GM21825 (cell line): ENCODE measurements around the gene KCNIP4.

Experiments used
- ATAC-seq: cut with Tn5 transposase; IDR thresholded peaks from one replicate; pipeline ENCODE4 v1.9.1; 2021; ENCODE audit warnings: mild to moderate bottlenecking, moderate library complexity; ENCODE audit not compliant: unreplicated experiment

The KCNIP4 gene

DNA sequence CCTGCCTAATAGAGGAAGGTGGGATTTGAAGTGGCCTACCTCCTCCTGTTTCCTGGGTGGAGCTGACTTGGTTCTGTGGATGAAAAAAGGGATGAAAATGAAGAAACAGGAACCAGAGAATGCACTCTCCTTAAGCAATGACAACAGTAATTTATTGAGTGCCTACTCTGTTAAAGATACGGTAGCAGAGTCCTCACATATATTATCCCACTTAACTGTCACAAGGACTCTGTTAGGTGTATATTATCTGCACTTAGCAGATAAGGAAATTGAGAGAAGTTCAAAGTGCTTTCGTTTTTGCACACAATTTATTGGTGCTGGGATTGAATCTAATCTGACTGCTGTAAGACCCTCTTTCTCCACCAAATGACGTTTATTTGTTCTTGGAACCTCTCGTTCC lies 947.1 kb downstream of the KCNIP4 start:
- no peak for ATAC-seq

DNA sequence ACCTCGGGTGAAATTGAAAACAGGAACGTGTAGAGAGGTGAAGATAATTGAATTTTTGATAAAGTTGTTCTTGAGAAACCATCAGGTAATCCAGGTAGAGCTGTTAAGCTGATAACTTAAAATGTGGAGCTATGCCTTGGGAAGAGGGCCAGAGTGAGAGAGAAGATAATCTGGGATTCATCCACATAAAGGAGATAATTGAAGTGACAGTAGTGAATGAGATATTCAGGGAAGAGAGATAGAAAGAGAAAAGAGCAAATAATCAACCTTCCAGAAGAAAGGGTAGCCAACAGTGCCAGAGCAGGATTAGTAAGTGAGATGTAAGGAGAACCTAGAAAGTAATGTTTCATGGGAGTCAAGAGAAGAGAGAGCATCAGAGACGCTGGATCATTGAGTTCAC lies 950.7 kb downstream of the KCNIP4 start:
- no peak for ATAC-seq

DNA sequence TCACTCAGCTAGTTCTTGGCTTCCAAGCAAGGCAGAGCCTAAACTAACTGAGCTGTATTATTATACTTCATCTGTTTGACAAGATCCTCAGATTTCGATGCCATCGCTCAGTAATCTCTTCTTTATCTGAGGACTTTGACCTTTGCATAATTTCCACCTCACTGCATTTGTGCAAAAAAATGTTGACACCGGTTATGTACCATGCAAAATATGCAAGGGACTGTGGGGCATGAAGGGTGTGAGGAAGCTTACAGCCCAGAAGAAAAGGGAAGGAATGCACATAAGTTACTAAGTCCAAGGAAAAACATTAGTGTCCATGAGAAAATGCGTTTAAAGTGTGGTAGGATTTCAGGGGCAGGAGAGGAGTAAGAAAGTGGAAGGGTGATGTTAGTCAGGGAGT lies 953.0 kb downstream of the KCNIP4 start:
- ATAC-seq: no peak

DNA sequence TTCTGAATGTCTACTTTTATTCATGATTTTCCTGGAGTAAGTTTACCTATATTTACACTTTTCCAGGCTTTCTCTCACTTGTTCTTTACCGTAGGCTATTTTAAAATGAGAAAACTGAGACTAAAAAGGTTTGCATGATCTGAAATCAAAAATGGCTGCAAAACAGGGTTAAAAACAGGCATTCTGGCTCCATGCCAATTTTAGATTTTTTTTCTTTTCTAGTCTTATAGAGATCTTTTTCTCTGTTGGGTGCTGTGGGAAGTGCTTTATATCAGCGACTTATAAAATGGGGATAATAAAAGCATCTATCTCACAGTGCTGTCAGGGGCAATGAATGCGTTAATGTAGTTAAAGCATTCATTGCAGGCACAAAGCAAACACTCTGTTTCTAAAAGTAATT lies 953.6 kb downstream of the KCNIP4 start:
- no peak for ATAC-seq

DNA sequence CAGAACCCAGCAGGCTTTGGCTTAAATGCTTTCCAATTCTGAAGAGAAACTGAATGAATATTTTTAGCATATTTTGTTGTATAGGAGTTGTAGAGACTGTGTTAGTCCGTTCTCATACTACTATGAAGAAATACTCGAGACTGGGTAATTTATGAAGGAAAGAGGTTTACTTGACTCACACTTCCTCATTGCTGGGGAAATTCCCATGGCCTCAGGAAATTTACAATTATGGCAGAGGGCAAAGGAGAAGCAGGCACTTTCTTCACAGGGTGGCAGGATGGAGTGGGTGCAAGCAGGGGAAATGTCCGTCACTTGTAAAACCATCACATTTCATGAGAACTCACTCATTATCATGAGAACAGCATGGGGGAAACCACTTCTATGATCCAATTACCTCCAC lies 956.6 kb downstream of the KCNIP4 start:
- ATAC-seq: no peak

DNA sequence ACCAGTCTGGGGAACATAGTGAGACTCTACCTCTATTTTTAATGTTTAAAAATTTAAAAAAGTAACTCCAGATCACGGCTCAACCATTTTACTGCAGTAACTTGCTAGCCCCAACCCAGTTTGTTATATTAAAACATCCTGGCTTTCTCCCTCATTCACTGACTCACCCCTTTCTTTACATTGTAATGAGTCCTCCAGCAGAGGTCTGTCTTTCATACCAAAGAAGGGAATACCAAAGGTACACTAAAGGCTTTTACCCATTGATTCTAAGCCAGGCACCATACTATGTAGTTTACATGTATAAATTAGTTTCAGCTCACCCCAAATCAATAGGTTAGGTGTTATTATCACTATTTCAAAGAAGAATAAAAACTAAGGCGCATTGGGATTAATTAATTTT lies 961.4 kb downstream of the KCNIP4 start:
- ATAC-seq: no peak

DNA sequence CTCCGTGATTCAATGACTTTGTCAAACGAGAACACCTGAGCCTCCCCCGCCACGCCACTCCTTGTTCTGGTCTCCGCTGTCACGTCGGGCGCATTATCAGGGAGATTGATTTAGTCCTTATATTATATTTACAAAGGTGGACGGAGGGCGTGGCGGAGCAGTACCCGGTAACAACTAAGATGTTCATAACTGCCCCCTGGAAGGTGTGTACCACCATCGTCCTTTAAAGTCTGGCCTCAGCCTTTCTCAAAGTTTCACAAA lies 964.1 kb downstream of the KCNIP4 start:
- ATAC-seq: no peak

DNA sequence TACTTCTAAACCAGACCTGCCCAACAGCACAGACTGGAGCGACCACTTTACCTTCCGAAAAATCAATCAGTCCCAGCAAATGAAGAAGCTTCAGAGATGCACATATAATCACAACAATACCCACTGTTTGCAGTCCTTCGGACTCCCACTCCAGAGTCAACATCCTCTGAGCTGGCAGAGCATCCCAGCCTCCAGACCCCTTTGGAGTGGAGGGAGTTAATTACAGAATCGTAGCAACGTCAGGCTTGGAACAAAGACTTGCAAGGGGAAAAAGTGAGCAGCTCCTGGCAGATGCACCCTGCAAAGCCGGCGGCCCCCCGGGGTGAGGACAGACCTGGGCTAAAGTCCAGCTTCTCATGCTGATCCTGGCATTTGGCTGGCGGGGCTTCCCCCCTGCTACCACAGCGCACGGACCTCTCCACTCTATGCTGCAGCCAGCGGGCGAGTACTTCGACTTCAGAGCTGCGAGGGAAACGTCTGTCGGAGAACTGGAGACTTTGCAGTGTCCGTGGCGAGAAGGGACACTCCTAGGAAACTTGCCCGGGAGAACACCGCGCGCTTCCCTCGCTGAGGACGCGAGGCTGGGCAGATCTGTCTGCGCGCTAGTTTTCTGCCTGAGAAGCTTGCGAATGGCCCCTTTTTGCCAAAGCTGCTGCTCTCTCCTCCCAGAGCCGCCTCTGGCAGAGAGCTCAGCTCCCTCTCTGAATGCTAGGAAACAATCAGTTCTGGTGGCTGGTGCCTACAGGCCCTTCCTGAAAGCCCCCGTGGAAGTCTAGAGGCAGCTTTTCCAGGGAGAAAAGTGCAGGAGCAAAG lies 964.6 kb downstream of the KCNIP4 start:
- ATAC-seq: no peak

DNA sequence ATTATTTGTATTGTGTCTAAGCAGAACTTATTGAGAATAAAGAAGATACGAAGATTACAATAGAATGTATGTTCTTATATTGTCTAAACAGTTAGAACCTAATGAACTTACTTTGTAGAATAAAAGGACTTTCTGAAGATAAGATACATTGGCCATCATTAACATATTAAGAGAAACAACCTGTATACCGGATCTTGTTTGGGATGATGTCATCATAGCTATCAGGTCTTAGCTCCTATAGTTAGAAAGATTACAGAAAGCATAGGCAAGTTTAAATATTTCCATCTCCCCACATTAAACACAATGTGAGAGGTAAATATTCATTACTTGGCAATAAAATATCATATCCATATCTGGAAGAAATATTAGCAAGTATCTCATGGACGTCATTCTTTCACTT lies 966.0 kb downstream of the KCNIP4 start:
- no peak for ATAC-seq

DNA sequence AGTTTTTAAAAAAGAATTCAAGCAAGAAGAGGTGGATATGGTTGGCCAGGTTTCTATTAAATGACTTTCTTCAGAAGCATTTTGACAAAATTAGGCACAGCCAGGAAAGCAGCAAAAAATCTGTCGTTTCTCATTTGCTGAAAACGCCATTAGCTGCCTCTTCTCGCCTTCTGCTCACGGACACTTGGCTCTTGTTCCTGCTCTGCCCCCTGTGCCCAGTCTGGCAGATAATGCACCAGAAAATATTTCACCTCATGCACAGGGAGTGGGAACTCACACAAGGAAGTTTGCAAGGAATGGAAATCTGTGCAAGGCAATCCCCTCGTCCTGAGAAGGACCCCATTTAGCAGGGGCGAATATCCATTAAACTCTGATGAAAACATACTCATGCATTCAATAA lies 988.3 kb downstream of the KCNIP4 start:
- ATAC-seq: no peak

DNA sequence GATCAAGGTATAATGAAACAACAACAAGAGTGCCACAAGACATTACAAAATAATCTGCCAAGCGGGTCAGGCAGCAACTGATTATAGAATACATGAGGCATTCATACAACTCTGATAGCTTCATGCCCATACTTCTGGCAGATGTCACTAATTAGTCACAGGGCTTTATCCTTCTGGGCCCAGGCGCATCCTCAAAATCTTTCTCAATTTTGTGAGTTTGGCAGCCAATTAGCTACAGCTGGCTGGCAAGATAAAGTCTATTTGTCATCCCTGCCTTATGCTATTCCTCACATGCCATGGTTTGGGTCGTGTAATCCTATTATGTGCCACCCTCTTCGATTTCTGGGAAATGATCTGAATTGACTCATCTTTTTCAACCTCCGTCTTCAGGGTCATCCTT lies 994.0 kb downstream of the KCNIP4 start:
- no peak for ATAC-seq

DNA sequence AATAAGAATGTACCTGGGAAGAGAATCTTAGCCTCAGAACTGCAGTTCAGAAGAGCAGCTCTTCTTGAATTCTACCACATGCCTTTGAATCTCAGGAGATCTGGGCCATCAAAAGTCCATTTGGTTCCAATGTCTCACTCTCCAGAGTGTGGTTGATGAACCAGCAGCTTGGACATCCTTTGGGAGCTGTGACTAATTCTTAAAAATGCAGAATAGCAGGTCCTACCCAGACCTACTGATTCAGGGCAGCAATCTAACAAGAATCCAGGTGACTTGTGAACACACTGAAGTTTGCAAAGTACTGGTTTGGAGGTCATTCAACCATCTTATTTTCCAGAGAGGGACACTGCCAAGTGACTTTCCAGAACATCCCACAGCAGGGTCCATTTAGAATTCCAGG lies 1003.6 kb downstream of the KCNIP4 start:
- no peak for ATAC-seq

DNA sequence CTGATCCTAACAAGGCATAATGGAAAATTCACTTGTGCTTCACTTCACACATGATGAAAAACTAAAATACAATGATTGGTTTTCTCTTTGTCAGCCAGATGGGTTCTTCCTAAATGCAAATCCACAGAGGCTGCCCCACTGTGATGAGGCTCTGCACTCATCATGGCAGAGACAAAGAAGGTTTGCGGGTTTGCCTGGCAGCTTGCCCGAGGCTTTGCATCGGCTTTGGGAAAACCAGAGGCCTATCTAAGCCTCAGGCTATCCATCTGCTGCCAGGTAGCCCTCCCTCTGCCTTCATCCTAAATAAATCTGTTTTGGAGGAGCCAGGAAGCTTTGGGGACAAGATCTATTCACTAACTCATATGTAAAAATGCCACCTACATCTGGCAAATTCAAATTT lies 1004.1 kb downstream of the KCNIP4 start:
- ATAC-seq: no peak

DNA sequence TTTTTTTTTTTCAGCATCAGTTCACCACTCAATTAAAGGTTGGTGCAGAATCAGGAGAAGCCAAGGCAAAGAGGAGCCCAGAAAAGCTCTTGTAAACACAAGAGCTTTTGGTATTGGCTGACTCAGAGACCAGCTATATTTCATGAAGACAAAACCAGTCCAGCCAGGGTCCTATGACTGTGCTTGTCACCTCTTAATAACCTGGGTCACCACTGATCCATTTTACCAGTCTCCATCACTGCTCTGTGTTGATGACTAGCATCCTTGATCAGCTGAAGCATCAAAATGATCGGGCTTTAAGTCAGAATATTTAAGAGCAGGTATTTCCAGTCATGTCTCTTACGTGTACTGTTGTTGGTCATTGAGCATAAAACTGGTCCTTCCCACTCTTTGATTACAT lies 1010.4 kb downstream of the KCNIP4 start:
- ATAC-seq: no peak

DNA sequence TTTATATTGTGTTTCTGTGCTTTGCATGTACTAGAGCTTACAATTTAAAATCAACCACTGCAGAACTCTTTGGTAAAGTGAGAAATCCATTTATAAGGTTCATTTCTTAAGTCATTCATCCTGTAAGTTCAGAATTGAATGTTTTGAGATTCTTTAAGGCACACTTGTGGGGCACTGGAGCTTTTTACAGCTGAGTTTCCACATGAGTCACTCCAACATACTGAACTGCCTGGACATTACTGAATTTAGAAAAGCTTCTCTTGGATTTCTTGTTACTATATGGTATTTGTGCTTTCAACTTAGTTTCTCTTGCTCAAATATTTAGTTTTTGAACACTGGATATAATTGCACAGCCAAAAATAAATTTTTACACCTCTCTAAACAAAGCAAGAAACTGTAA lies 1022.0 kb downstream of the KCNIP4 start:
- no peak for ATAC-seq

DNA sequence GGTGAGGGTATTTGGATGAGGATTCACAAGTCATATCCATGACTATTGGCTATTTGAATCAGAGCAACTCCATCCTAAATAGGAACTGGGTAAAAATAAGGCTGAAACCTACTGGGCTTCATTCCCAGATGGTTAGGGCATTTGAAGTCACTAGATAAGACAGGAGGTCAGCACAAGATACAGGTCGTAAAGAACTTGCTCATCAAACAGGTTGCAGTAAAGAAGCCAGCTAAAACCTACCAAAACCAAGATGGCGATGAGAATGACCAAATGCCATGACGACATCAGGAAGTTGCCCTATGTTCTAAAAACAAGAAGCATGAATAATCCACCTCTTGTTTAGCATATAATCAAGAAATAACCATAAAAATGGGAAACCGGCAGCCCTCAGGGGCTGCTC lies 1023.4 kb downstream of the KCNIP4 start:
- no peak for ATAC-seq

DNA sequence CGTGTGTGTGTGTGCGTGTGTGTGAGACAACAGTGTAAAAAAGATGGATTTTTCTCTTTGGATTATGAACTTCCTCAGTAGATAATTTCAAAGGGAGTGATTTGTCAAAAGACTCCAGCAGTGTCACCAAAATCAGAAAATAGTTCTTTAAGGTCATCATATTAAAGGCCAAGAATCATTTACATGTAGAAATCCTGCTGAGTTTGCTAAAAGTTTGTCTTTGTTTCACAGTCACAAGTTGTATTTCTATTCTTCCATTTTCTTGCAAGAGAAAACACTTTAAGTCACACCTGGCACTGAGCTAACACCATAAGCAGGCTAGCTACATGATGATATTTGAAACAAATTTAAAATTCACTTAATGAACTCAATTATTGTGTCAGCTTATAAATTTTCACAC lies 1025.6 kb downstream of the KCNIP4 start:
- no peak for ATAC-seq

DNA sequence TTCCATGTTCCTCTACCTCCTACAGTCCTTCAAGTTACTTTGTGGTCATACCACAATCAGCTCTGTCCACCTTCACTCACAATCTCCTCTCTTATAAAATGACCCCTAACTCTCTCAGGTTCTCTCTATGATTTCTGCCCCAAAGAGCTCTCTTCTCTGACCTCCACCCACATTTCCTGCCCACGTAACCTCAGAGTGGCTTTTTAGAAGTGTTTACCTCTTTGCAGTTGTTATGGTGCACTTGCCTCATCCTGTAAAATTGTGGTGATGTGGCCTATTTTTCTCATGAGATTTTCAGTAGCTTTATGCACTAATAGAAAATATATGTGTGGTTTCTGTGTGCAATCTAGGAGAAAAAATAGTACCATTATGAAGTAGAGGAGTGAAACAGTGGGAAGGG lies 1032.5 kb downstream of the KCNIP4 start:
- ATAC-seq: no peak

DNA sequence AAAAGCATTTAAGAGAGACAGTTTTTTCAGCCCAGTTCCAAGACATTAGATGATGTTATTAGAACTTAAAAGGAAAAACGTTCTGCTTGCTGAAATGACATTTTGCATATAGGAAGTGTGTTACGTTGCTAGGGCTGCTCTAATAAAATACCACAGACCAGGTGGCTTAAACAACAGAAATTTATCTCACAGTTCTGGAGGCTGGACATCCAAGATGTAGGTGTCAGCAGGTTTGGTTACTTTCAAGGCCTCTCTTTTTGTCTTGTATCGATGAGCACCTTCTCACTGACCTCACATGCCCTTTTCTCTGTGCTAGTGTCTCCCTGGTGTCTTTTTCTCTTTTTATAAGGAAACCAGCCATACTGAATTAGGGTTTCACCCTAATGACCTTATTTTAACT lies 1043.6 kb downstream of the KCNIP4 start:
- no peak for ATAC-seq

DNA sequence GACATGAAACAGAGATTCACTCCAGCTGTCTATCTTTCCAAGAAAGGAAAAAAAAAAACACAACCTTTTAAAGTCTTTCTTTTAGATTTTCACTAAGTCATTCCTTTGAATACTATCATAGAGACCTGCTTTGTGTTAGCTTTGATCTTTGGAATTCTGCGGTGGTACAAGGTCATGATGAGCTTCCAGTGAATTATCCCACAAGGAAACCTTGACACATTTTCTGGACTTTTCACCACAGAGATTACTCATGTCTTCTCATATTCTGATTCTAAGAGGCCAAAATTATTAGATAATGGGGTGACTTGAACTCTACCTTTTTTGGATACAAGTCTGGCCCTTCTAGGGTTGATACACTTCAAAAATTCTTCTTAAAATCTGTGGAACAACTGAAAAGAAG lies 1046.7 kb downstream of the KCNIP4 start:
- ATAC-seq: no peak

DNA sequence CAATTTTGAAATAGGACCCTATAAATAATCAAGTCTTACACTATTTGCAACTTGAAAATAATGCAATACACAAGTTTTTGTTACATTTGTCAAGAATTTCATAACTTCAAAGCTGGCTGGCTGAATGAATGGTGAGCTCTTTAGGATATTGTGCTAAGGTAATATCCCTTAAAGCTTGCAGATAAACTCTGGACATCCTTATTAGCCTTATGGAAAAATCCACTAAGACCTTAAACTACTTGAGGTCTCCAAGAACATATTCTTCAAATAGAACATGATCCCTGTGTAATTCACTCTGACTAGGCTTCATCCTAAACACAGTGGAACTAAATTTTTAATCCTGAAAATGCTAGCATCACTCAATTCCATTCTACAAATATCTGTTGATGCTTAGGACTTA lies 1049.0 kb downstream of the KCNIP4 start:
- ATAC-seq: no peak

DNA sequence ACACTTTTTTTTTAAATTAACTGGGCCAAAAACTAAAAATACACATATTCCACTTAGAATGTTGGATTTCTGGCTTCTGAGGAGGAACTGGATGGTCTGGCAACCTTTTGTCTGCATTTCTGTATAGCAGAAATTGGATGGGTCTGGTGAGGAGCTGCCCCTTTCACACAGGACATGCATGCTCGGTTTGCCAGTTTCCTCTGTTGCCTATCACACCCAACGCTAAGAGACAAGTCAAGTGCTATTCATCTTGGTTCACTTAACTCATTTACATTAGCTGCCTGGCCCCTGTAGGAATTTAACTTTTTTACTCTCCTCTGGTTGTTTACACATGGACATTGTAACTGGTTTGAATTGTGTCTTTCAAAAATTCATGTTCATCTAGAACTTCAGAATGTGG lies 1052.6 kb downstream of the KCNIP4 start:
- no peak for ATAC-seq

DNA sequence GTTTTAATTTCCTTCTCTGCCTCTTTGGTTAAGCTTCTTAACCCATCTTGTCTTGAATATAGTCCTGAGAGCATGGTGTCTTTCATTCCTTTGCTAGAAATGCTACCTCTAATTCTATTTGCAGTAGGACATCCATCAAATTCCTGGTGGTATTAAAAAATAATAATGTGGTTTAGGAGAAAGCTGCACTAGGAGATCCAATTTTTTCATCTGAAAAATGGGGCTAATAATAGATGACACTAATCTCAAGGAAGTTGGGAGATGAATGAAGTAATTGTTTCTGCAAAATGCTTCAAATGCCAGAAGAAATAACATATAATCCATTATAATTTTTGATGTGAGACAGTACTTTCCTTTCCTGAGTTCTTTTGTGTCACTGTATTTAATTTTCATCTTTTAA lies 1053.4 kb downstream of the KCNIP4 start:
- ATAC-seq: no peak

DNA sequence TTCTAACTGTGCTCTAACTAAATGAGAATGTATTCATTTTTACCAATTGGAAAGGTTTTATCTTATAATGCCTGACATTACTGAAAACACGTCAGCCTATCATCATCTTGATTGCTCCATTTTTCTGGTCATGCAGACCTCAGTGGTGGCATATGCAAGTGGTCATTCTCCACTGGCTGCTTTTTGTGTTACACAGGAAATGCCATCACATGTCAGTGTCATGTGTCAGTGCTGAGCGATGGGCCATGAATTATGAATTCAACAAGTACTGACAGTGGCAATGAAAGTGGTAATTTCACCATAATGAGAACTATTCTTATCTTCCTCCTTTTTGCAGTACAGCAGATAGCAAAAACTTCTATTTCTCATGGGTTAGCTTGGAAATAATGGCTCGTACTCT lies 1057.8 kb downstream of the KCNIP4 start:
- ATAC-seq: no peak
